ENCODE measurements around the gene COL12A1. TPM values are rescaled to one million over a fixed set of nuclear protein-coding genes. Genes with fewer than 3 reads are reported as not detected.

COL12A1 gene
- total and polyA plus RNA-seq, 8 donors, result 23.1 to 74.3 (median 31.5) TPM

- ATAC-seq, result no peak
- Histone ChIP-seq H3K9me3 (no peaks in the 10 kb centered on the region), H3K4me3 (no peak overlapping the region), H3K4me1 (no peaks in the 10 kb centered on the region), H3K27ac (no peak overlapping the region), H3K36me3 (no peaks in the 10 kb centered on the region), H3K27me3 (no peaks in the 10 kb centered on the region)
- TF ChIP-seq, protein P1, sequence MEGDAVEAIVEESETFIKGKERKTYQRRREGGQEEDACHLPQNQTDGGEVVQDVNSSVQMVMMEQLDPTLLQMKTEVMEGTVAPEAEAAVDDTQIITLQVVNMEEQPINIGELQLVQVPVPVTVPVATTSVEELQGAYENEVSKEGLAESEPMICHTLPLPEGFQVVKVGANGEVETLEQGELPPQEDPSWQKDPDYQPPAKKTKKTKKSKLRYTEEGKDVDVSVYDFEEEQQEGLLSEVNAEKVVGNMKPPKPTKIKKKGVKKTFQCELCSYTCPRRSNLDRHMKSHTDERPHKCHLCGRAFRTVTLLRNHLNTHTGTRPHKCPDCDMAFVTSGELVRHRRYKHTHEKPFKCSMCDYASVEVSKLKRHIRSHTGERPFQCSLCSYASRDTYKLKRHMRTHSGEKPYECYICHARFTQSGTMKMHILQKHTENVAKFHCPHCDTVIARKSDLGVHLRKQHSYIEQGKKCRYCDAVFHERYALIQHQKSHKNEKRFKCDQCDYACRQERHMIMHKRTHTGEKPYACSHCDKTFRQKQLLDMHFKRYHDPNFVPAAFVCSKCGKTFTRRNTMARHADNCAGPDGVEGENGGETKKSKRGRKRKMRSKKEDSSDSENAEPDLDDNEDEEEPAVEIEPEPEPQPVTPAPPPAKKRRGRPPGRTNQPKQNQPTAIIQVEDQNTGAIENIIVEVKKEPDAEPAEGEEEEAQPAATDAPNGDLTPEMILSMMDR (IDR thresholded peaks at IDR 0.05), result no peak
- no peak for DNase-seq
- intact Hi-C loops (cut with DNase I), result no loop called here
Observed at GRCh38 chr6:75150685-75151412, 55.0 kb downstream of the COL12A1 start.

GRCh38 chr6:75149696-75150095 is 56.2 kb downstream of the COL12A1 start:
- no peaks in the 10 kb centered on the region for H3K9me3 ChIP-seq
- TF ChIP-seq, protein P1 (IDR thresholded peaks at IDR 0.05), result no peak
- no peaks in the 10 kb centered on the region for H3K4me1 ChIP-seq
- no peaks in the 10 kb centered on the region for H3K36me3 ChIP-seq
- no peak overlapping the region for H3K27ac ChIP-seq
- H3K27me3 ChIP-seq, result no peaks in the 10 kb centered on the region
- DNase-seq (no peak), ATAC-seq (no peak)
- intact Hi-C loops (cut with DNase I), result no loop called here
- no peak overlapping the region for H3K4me3 ChIP-seq

DNA sequence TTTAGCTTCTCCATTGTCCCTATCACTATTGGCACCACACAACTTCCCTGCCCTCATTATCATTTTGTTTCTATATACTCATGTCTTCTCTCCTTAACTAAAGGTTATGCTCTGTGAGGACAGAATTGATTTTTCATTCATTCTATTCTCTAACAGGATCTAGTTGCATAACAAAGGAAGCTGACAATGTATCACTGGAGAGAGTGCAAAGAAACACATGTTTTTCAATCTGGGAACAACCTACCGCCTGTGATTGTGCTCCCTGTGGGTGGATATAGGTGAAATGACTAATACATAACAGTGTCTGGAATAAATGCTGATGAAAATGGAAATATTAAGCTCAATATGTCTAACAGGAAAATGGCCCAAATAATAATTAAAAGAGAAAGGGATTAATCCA is 56.6 kb downstream of the COL12A1 start:
- ATAC-seq (no peak), DNase-seq (no peak)
- Histone ChIP-seq H3K27ac (no peak overlapping the region), H3K9me3 (no peaks in the 10 kb centered on the region), H3K27me3 (no peaks in the 10 kb centered on the region), H3K36me3 (no peaks in the 10 kb centered on the region), H3K4me3 (no peak overlapping the region), H3K4me1 (no peaks in the 10 kb centered on the region)
- intact Hi-C loops (cut with DNase I), result no loop called here
- TF ChIP-seq, protein P1 (IDR thresholded peaks at IDR 0.05), result no peak

- intact Hi-C loops (cut with DNase I), result no loop called here
- no peak overlapping the region for H3K4me3 ChIP-seq
- H3K4me1 ChIP-seq, result no peaks in the 10 kb centered on the region
- H3K27me3 ChIP-seq, result no peaks in the 10 kb centered on the region
- ATAC-seq (no peak), DNase-seq (no peak)
- H3K9me3 ChIP-seq, result no peaks in the 10 kb centered on the region
- H3K27ac ChIP-seq, result no peak overlapping the region
- H3K36me3 ChIP-seq, result no peaks in the 10 kb centered on the region
- TF ChIP-seq, protein P1 (IDR thresholded peaks at IDR 0.05), result no peak
Observed at GRCh38 chr6:75147512-75147911, 58.3 kb downstream of the COL12A1 start.

- H3K4me1 ChIP-seq, result no peaks in the 10 kb centered on the region
Observed at GRCh38 chr6:75145976-75146375, 59.9 kb downstream of the COL12A1 start.

More at GRCh38 chr6:75145976-75146375, 59.9 kb downstream of the COL12A1 start:
- DNase-seq (no peak), ATAC-seq (no peak)
- TF ChIP-seq, protein P1 (IDR thresholded peaks at IDR 0.05), result no peak
- Histone ChIP-seq H3K27ac (no peak overlapping the region), H3K9me3 (no peaks in the 10 kb centered on the region), H3K27me3 (no peaks in the 10 kb centered on the region), H3K36me3 (no peaks in the 10 kb centered on the region), H3K4me3 (no peak overlapping the region)
- intact Hi-C loops (cut with DNase I), result no loop called here

Data from left lung (tissue), 10 donors.